Kidney epithelial cell (primary cell): ENCODE results near the gene HLA-A. TPM values are rescaled to one million over a fixed set of nuclear protein-coding genes. Genes with fewer than 3 reads are reported as not detected.

Experiments used
- DNase-seq: peaks from one replicate; pipeline ENCODE4 v3.0.0-alpha.2; 2010; ENCODE audit warnings: low read depth
- H3K27me3 ChIP-seq: 2 replicates; pipeline ENCODE4 v1.6.0; 2011; ENCODE audit warnings: low read length; ENCODE audit not compliant: control insufficient read depth, insufficient read depth
- H3K36me3 ChIP-seq: 2 replicates; pipeline ENCODE4 v1.5.1; 2011; ENCODE audit warnings: low read length; ENCODE audit not compliant: control insufficient read depth, insufficient read depth
- H3K4me3 ChIP-seq: 2 replicates; pipeline ENCODE4 v1.5.1; 2011; ENCODE audit warnings: low read depth, mild to moderate bottlenecking, control low read depth, low read length
- CTCF ChIP-seq: IDR thresholded peaks from 2 replicates; pipeline ENCODE4 v1.5.1; 2011; ENCODE audit warnings: mild to moderate bottlenecking, moderate library complexity, low read length, control low read depth, inconsistent platforms; ENCODE audit not compliant: insufficient read depth, poor library complexity, severe bottlenecking
- total RNA-seq: library from RNA; depleted of rRNA; stranded (reverse); fragments of >200 nt; gene quantifications from 2 replicates; pipeline ENCODE4 v1.2.3, GENCODE V29; 2015

The HLA-A gene
- total RNA-seq, 1 donor from 2014 or later = 832 TPM

GRCh38 chr6:29924287-29924686 lies 18.0 kb upstream of the HLA-A start:
- Histone ChIP-seq H3K36me3 (no peaks in the 10 kb centered on the region), H3K27me3 (no peaks in the 10 kb centered on the region), H3K4me3 (no peak overlapping the region)
- no peak for DNase-seq
- no peak for TF ChIP-seq CTCF

DNA sequence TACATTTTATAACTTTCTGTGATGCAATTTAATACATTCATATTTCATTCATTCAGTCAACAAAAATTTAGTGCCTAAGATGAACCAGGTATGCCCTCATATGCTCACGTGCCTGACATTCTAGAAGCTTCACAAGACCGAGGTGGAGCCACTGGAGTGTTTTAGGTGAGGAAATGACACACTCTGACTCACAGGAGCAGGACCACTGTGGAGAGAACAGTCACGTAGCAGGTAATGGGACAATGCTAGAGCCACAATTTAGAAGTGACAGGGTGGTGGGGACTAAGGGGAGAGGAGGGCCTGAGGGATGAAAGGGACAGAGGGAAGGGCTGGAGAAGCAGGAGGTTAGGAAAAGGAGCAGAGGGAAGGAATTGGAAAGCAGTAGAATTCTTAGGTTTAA lies 17.6 kb upstream of the HLA-A start:
- no peak for DNase-seq
- H3K4me3 ChIP-seq = no peak overlapping the region
- no peaks in the 10 kb centered on the region for H3K36me3 ChIP-seq
- no peaks in the 10 kb centered on the region for H3K27me3 ChIP-seq
- no peak for TF ChIP-seq CTCF

- Histone ChIP-seq H3K4me3 (no peak overlapping the region), H3K36me3 (no peaks in the 10 kb centered on the region), H3K27me3 (no peaks in the 10 kb centered on the region)
- no peak for TF ChIP-seq CTCF
- DNase-seq = no peak
Measured at GRCh38 chr6:29925321-29925720, 17.0 kb upstream of the HLA-A start.

GRCh38 chr6:29925727-29926412 lies 16.5 kb upstream of the HLA-A start:
- no peaks in the 10 kb centered on the region for H3K27me3 ChIP-seq
- H3K36me3 ChIP-seq = no peaks in the 10 kb centered on the region
- TF ChIP-seq CTCF = no peak
- H3K4me3 ChIP-seq = peak overlapping the region; percentile 57
- no peak for DNase-seq

DNA sequence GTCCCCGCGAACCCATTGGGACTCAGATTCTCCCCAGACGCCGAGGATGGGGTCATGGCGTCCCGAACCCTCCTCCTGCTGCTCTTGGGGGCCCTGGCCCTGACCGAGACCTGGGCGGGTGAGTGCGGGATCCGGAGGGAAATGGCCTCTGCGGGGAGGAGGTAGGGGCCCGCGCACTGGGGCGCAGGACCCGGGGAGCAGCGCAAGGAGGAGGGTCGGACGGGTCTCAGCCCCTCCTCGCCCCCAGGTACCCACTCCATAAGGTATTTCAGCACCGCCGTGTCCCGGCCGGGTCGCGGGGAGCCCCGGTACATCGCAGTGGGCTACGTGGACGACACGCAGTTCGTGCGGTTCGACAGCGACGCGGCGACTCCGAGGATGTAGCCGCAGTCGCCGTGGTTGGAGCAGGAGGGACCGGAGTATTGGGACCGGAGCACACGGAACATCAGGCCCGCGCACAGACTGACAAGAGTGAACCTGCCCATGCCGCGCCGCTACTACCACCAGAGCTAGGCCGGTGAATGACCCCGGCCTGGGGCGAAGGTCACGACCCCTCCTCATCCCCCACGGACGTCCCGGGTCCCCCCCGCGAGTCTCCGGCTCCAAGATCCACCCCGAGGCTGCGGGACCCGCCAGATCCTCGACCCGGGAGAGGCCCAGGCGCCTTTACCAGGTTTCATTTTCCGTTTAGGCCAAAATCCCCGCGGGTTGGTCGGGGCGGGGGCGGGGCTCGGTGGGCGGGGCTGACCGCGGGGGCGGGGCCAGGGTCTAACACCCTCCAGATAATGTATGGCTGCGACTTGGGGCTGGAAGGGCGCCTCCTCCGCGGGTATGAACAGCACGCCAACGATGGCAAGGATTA lies 15.7 kb upstream of the HLA-A start:
- Histone ChIP-seq H3K4me3 (peak overlapping the region; percentile 57), H3K36me3 (no peaks in the 10 kb centered on the region), H3K27me3 (no peaks in the 10 kb centered on the region)
- TF ChIP-seq CTCF = no peak
- no peak for DNase-seq

DNA sequence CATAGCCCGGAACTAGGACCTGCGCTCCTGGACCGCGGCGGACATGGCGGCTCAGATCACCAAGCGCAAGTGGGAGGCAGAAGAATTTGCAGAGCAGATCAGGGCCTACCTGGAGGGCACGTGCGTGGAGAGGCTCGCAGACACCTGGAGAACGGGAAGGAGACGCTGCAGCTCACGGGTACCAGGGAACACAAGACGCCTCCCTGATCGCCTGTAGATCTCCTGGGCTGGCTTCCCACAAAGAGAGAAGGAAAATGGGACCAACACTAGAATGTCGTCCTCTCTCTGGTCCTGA lies 15.1 kb upstream of the HLA-A start:
- H3K4me3 ChIP-seq = peak overlapping the region; percentile 57

More for the DNA sequence above, 15.1 kb upstream of the HLA-A start:
- no peak for TF ChIP-seq CTCF
- no peak for DNase-seq
- Histone ChIP-seq H3K36me3 (no peaks in the 10 kb centered on the region), H3K27me3 (no peaks in the 10 kb centered on the region)
